ENCODE data around the gene CCR6.

Gene CCR6

DNA sequence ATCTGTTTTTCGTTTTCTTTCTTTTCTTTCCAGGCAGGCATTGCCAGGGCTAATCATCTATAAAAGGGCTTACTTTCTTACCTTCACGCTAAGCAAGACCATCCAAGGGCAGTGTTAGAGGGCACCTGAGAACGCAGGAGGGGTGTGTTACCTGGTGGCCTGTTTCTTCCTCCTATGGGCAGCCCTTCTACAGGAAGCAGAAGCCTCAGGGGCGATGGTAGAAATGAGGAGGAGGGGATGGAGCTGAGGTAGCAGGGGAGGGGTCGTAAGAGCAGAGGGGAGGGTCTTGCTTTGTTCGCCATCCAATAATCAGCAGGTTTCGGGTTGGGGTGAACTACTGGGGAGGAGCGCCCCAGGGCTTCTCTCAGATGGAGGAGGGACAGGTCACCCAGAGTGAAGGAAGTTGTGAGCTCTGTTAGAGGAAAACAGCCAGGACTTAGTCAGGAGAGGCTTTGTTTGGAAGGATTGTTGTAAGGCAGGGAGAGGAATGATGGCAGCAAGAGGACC is 1.5 kb upstream of the CCR6 start:
- DNase-seq: no peak

DNA sequence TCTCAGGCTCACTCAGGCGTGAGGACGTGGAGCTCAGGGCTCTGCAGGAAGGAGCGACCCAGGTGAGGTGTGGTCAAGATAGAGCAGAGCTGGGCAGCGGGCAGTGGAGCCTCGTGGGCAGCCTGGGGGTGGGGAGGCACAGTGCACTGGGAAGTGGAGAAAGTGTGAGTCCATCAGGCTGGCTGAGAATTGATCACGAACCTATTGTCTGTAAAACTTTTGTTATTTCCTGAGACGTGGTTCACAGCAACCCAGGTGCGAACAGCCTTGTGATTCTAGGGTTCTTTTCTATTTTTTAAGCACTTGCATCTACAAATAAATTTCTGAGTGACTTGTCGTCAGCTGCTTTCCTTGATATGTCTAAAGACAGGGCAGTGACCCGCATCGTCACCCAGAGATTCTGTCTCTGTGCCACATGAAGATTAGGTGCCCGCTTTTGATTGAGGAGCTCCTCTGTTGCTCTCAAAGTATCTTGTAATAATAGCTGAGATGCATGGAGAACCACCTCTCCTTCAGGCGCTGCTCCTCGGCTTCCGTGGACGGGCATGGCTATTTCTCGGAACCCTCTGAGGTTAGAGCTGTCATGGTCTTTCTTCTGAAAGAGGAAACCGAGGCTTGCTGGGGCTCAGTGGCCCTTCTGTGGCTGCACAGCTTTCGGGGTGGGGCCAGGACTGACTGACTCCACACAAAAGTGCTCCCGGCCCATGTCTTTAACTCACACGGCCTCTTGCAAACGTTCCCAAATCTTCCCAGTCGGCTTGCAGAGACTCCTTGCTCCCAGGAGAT is 662 bp upstream of the CCR6 start:
- no peak for DNase-seq

DNA sequence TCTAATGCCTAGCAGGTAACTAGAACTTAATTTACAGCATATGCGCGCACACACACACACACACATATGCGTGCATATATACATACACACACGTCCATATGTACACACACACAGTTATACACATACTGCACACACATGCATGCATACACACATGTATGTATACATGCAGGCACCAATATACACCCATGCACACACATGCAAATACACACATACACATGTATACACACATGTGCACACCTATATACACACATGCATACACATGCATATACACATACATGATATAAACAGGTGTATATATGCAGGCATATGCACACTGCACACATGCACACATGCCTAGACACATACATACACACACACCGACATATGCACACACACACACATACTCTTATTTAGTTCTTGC is 1.9 kb downstream of the CCR6 start:
- DNase-seq: no peak

DNA sequence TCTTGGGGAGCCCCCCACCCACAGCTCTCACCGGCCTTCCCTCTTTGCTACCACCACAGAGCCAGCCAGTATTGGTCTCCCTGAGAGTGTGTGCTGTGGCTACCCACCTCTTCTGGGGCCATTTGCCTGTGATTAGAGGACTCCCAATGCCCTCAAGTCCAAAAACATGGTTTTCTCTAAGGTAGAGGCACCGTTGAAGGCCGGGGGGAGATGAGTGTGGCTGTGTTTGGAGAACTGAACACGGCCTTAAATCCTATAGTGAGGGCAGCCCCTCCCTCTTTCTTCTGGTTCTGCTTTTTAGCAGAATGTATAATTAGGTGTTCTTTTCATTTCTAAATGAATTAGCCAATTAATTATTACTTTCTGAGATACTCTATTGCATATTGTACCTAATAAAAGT is 2.5 kb downstream of the CCR6 start:
- no peak for DNase-seq

DNA sequence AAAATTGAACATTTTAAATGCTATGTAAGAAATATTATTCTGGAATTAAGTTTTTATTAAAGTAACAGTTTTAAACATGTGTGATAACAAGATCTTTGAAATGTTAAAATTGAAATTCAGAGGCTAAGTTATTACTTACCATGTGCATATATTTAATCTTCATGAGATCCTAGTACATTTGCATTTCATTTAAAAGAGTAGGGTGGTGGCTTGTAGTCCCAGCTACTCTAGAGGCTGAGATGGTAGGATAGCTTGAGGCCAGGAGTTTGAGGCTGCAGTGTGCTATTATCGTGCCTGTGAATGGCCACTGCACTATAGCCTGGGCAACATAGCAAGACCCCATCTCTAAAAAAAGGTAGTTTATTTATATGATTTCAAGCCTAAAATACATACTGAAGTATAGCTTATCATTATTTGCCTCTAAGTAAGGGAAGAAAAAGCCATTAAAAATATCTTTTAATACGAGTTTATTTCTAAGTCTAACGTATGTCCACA is 3.0 kb downstream of the CCR6 start:
- DNase-seq: no peak

DNA sequence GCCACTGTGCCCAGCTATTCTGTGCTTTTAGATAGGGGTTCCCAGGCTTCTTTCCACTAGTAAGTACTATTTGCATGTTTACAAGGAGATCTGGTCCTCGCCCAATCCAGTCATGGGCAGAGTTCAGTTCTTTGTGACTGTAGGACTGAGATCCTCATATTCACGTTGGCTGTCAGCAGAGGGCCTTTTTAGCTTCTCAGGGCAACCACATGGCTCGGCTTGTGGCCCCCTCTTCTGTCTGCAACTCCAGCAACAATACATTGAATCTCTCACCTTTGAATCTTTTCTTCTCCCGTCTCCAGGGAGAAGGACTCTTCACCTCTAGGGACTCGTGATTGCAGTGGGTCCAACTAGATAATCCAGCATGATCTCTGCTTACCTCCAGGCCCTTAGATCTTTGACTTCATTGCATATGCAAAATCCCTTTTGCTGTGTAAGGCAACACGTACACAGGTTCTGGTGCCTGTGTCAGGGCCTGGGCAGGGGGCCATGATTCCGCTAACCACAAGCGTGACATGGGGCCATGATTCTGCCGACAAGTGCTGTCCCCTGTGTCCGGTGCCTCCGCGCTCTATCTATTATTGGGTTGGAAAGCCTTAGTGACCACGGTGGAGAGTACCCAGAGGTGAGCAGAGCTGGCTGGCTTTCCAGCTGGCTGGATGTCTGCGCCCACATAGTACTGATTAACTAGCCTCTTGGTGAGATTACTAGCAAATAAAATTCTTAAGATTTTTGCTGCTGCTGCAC is 5.1 kb downstream of the CCR6 start:
- no peak for DNase-seq

DNA sequence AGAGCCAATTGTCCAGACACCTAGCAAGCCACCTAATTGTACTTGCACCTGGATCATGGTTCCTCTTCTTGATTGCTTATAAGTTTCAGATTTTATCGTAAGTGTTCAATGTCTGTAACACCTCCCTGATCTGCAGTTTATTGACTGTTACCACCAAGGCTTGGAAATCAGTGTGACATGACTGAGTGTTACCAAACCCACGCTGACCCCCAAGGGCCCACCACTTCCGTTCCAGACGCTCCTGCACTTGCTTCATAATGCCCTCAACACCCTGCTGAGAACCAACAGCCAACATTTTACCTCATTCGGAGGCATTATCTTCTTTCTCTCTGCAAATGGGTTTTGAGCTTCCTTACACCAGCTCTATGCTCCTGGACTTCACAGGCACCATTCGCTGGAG is 6.3 kb downstream of the CCR6 start:
- DNase-seq: no peak

DNA sequence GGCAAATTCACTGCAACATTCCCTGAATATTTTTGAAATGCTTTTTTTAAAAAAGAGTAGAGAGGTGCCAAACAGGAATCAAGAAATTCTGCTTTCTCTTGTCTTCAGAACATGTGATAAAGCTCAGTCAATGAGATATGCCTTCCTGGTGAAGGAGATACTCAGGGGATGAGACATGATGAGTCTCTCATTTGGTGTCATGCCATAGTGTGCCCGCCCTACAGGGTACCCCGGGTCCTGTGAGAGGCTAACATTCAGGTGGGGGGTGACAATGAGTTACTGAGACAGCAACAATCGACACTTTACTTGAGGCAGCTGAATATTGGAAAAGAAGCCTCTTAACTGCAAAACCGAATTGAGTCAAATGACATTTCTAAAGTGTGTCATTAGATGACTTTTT is 6.7 kb downstream of the CCR6 start:
- DNase-seq: no peak

DNA sequence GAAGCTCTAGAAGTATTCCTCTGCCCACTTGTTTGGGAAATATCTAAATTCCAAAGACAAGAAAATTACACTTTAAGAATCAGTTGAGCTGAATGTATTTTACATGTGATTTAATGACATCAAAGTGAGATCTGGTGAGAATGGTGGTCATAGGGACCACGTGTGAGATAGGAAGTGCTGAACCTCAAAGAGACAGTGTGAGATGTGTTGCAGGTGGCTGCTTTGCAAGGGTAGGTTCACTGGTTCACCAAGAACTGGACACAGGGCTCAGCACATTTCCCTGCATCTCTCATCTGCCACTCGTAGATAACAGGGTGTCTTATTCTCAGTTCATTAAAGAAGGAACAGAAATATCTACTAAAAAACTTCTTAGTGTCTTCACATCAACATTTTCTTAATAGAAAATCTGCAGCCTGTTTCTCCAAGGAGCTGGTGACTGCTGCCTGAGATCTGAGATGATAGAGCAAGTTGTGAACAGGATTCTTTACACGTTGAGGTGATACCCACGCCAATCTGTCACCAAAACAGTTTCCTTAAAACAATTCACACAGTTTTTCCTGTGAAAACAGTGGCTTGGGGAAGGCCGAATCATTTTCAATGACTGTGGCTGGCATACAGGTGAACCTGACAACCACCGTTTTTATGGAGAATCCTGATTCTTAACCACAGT is 7.2 kb downstream of the CCR6 start:
- no peak for DNase-seq

DNA sequence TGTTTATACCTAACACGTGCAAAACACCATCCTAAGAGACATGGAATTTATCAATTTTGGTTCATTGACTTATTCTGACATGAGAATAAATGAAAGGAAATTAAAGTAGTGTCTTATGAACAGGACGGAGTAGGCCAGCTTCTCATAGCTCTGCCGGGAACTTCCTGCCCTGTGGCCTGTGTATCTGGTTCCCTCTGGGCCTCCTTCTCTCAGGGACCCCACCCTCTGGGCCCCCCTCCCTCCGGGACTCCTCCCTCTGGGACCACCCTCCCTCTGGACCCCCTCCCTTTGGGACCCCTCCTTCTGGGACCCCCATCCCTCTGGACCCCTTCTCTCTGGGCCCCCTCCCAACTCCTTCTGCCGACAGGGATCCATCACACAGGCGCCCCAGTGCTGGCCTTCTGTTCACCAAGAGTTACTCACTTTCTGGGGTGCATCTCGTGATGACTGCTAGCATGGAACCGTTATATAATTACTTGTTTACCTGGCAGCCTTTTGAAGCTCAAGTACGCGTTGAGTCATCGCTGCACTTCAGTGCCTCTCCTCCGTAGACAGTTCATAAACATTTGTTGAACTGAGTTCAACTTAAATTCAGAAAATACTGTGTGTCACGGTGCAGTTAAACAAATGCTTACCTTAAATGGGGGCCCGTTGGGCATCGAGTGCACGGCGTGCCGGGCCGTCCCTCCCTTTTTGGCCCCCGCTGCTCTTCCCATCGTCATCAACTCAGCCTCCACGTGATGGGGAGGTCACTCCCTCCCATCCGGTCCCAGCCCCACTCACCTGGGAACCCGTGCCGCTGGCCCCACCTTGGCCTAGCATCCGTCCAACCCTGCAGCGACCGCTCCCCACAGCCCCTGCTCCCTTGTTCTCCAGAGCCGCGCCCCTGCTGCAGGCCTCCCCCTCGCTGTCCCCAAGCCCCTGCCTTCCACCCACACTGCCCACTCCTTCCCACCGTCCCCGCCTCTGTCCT is 8.1 kb downstream of the CCR6 start:
- DNase-seq: no peak

DNA sequence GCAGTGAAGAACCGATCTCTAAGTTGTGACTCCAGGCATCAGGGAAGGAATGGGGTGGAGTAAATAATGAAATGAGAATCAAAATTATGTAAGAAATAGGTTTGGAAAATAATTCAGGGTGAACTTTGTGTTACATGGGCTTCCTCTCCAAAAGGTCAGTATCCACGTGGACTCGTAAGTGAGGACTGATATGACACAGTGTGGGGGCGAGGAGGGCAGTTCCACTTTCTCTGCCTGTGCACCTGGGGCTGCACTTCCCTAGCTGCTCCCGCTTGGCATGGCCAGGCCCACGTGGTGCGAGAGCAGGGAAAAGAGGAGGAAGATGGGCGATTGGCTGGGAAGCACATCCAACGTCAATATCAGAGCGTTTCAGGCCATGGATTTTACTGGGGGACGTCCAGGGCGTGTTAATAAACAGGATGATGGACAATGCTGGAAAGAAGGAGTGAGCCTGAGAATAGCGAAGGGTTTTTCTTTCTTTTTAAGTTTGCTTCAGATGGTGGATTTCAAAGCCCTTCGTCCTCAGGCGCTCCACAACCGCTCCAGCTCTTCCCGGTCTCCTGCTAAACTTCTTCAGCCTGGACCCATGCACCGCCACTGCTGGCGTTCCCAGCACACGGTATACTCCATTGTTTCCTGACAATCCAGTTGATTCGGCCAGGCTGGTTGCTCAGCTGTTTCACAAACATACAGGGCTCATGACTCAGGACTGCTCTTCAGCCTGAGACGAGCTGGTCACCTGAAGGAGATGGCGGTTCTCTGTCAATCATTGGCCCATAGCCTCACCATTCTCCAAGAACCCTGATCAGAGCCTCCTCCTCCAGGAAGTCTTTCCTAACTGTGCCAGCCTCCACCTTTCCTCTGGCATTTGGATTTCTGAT is 11.8 kb downstream of the CCR6 start:
- no peak for DNase-seq

DNA sequence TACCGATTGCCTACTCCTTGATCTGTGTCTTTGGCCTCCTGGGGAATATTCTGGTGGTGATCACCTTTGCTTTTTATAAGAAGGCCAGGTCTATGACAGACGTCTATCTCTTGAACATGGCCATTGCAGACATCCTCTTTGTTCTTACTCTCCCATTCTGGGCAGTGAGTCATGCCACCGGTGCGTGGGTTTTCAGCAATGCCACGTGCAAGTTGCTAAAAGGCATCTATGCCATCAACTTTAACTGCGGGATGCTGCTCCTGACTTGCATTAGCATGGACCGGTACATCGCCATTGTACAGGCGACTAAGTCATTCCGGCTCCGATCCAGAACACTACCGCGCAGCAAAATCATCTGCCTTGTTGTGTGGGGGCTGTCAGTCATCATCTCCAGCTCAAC is 13.5 kb downstream of the CCR6 start:
- DNase-seq: no peak

DNA sequence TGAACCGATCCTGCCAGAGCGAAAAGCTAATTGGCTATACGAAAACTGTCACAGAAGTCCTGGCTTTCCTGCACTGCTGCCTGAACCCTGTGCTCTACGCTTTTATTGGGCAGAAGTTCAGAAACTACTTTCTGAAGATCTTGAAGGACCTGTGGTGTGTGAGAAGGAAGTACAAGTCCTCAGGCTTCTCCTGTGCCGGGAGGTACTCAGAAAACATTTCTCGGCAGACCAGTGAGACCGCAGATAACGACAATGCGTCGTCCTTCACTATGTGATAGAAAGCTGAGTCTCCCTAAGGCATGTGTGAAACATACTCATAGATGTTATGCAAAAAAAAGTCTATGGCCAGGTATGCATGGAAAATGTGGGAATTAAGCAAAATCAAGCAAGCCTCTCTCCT is 14.2 kb downstream of the CCR6 start:
- DNase-seq: no peak

DNA sequence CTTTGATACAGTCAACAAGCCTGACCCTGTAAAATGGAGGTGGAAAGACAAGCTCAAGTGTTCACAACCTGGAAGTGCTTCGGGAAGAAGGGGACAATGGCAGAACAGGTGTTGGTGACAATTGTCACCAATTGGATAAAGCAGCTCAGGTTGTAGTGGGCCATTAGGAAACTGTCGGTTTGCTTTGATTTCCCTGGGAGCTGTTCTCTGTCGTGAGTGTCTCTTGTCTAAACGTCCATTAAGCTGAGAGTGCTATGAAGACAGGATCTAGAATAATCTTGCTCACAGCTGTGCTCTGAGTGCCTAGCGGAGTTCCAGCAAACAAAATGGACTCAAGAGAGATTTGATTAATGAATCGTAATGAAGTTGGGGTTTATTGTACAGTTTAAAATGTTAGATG is 15.0 kb downstream of the CCR6 start:
- peak; percentile 14 for DNase-seq

DNA sequence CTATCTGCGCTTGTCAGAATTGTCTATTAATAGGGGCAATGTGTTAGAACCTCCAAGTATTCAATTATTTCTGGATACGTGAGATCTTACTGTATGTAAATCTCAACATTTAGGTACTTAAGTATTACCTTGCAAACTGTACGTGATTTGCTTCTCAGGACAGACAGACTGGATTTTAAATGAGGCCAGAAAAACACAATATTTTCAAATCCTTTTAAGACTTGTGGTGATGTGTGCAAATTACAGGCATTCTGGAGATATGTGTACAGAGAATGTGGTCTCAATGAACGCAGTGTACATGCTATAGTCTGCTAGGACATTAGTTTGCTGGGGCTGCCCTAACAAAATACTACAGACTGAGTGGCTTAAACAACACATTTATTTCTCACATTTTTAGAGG is 16.9 kb downstream of the CCR6 start:
- DNase-seq: no peak

DNA sequence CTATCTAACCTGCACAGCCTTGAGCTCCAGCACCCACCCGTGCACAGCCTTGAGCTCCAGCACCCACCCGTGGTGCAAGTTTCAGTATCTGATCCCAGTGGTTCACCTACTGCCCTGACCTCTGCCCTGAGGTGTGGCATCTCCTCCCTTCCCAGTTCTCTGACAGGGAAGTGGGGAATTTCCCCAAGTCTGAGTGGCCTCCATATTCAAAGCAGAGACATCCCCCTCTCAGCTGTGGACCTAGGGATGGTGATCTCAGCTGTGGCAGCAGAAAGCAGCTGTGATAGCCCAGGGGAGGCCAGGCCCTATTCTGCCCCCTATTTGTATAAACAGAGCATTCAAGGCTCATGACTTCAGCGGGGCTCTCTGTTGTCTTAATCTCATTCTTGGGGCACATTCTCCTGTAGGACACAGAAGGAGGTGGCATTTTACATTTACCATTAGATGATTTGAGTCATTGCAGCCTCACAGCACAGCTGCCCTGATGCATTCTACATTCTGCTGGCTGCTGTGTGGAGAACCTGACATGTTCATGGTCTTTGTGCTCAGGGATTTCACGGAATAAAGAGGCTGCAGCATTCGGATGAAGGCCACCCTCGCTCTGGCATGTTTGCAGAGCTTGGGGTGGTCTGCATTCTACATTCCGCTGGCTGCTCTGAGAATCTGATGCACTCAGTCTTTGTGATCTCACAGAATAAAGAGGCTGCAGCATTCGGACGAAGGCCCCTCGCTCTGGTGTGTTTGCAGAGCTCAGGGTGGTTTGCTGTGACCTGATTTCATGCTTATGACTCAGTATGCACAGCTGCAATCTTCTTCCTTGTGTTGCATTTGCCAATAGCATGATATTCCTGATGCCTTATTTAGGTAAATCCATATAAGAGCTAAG is 17.9 kb downstream of the CCR6 start:
- DNase-seq: no peak

DNA sequence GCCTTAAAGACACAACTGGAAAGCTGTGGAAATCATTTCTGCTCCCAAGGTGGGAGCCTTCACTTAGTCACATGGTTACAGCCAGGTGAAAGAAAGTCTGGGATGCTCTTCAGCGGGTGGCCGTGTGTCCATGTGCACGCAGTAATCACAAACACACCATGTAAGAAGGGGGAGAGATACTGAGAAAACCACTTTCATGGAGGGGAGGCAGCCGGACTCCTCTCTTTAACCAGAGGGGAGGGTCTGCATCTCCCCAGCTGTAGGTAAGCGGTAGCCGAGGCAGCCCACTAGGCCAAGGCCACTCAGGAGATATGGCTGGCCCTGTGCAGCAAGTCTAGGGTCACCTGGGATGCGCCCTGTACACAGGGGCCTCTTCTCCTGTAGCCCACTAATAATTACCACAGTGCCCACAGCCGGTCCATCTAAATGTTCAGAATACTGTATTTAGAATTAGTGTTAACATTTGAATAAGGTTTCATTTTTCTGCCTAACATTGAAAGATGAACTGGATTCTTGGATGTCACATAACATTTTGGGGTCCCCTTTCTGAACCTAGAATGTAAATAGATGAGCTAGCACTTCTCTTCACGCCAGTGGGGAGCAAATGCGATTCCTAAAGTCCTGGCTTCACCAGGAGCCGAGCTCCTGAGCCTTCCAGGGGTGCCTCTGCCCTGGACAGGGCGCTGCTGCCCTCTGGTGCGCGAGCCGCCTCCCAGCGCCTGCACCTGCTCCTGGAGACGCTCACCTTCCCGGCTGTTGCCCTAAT is 19.0 kb downstream of the CCR6 start:
- DNase-seq: peak; percentile 68

DNA sequence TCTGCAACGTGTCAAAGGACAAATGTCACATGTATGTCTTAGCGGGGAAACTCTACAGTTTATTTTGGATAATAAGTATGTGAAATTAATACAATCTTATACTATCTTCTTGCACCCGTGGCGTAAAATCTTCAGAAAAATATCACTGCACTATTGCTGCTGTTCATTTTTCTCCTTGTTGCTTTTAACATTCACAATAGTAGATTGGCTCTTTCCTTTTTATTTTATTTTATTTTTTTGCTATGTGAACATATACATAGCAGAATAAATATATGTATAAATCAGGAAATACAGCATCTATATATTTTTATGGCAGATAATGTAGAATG is 19.5 kb downstream of the CCR6 start:
- DNase-seq: no peak

DNA sequence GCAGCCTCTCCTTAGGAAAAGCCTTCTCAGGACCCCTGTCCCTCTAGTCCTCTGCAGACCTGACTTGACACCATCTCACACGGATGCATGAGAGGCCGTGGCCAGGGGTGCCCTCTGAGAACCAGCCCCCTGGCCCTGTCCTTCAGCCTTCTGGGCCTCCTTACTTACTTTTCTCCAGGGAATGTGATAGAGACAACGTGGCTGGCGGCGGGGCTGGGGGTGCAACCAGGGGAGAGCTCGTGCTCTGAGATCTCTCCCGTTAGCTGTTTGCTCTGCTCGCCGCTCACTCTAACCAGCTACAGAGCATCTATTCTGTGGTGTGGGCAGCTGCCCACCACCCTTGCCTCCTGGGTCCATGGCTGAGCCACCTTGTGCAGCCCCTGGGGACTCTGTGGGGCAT is 20.1 kb downstream of the CCR6 start:
- DNase-seq: no peak

DNA sequence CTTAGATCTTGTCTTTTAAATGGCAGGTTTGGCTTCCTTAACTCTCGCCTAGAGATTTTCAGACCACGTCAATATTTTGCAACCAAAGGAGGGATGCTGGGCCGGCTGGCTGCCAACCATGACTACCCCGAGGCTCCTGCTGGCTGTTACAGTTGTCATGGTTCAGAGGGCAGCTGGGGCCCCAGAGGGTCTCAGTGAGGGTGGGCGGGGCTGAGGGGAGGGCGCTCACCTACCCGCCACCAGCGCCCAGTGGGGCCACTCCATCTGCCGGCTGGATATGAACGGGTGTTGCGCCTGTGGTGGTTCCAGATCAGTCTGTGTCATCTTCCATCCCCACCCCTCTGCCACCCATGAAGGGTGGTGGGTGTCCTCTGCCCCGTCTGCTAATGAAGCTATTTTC is 22.6 kb downstream of the CCR6 start:
- no peak for DNase-seq
